Right atrium auricular region (tissue), 2 donors: ENCODE data around the gene MFAP1. TPM values are rescaled to one million over a fixed set of nuclear protein-coding genes. Genes with fewer than 3 reads are reported as not detected.
"Not testable (repeated sequence)": the region's sequence is repeated elsewhere in the genome, so short reads cannot be mapped to it uniquely, and the experiment has no call there.

Experiments used
- DNase-seq: peaks from one replicate; pipeline ENCODE4 v3.0.0-alpha.2; 2019; ENCODE audit warnings: low spot score
- H3K27ac ChIP-seq, 2 donors: fragments of 200-600 bp; sonication (generic); 1 replicate in 1 of 2; 2 replicates in 1 of 2; pipeline ENCODE4 v1.5.1; 2016 to 2019
- H3K27me3 ChIP-seq, 2 donors: fragments of 200-600 bp; sonication (generic); one replicate each; pipeline versions ENCODE4 v1.5.1 to v1.6.0; 2017 to 2019
- H3K36me3 ChIP-seq: fragments of 200-600 bp; sonication (generic); one replicate; pipeline ENCODE4 v1.5.1; 2016
- H3K4me1 ChIP-seq, 2 donors: fragments of 200-600 bp; sonication (generic); one replicate each; pipeline versions ENCODE4 v1.5.1 to v1.6.0; 2017 to 2019
- H3K4me3 ChIP-seq, 2 donors: fragments of 200-600 bp; sonication (generic); 1 replicate in 1 of 2; 2 replicates in 1 of 2; pipeline ENCODE4 v1.5.1; 2017 to 2019; ENCODE audit warnings: mild to moderate bottlenecking in 1 of 2, moderate library complexity in 1 of 2
- H3K9me3 ChIP-seq, 2 donors: fragments of 200-600 bp; sonication (generic); one replicate each; pipeline ENCODE4 v1.5.1; 2019
- total RNA-seq, 2 donors: library from RNA; depleted of rRNA; stranded (reverse); fragments of >200 nt; gene quantifications; one replicate each; pipeline ENCODE4 v1.1.0, GENCODE V29; 2016
- TF ChIP-seq, protein P1 (sequence below), 2 donors: fragments of 200-600 bp; sonication (generic); IDR thresholded peaks; one replicate each; pipeline ENCODE4 v1.5.1; 2019; ENCODE audit warnings: antibody characterized with exemption in 2 of 2

MFAP1 gene
- total RNA-seq, 2 donors from 2014 or later: 12.3 to 16.6 TPM

DNA sequence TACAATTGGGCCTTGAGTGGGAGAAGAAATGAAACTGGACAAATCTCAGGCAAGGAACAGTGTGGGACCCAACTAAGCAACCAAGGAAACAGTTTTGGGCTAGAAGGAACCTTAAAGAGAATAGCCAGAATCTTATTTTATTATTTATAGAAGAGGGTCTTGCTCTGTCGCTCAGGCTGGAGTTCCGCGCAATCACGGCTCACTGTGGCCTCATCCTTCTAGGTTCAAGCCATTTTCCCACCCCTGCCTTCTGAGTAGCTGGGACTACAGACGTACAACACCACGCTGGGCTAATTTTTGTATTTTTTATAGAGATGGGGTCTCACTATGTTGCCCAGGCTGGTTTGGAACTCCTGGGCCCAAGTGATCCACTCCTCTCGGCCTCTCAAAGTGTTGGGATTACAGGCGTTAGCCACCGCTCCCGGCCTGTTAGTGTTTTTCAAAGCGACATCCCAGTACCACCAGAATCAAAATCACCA is 1.6 kb upstream of the MFAP1 start:
- TF ChIP-seq, protein P1, sequence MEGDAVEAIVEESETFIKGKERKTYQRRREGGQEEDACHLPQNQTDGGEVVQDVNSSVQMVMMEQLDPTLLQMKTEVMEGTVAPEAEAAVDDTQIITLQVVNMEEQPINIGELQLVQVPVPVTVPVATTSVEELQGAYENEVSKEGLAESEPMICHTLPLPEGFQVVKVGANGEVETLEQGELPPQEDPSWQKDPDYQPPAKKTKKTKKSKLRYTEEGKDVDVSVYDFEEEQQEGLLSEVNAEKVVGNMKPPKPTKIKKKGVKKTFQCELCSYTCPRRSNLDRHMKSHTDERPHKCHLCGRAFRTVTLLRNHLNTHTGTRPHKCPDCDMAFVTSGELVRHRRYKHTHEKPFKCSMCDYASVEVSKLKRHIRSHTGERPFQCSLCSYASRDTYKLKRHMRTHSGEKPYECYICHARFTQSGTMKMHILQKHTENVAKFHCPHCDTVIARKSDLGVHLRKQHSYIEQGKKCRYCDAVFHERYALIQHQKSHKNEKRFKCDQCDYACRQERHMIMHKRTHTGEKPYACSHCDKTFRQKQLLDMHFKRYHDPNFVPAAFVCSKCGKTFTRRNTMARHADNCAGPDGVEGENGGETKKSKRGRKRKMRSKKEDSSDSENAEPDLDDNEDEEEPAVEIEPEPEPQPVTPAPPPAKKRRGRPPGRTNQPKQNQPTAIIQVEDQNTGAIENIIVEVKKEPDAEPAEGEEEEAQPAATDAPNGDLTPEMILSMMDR (IDR thresholded peaks at IDR 0.05): no peak
- peak overlapping the region in 1 of 2 donors; percentile 74 for H3K27ac ChIP-seq
- DNase-seq: no peak
- peak overlapping the region in 1 of 2 donors; percentile 61 for H3K4me3 ChIP-seq
- H3K4me1 ChIP-seq: peaks cover 0 to 44% of the 10 kb centered on the region in 2 donors
- H3K27me3 ChIP-seq: no peaks in the 10 kb centered on the region
- H3K9me3 ChIP-seq: no peaks in the 10 kb centered on the region
- H3K36me3 ChIP-seq: no peaks in the 10 kb centered on the region

DNA sequence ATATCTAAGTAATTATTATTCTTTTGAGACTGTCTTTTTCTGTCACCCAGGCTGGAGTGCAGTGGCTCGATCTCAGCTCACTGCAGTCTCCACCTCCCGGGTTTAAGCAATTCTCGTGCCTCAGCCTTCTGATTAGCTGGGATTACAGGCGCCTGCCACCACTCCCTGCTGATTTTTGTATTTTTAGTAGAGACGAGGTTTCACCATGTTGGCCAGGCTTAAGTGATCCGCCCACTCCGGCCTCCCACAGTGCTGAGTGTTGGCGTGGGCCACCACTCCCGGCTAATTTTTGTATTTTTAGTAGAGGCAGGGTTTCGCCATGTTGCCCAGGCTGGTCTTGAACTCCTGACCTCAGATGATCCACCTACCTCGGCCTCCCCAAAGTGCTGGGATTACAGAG is 815 bp upstream of the MFAP1 start:
- peaks cover 0 to 44% of the 10 kb centered on the region in 2 donors for H3K4me1 ChIP-seq
- not testable (repeated sequence) for H3K4me3 ChIP-seq, DNase-seq, H3K27ac ChIP-seq, H3K36me3 ChIP-seq, H3K9me3 ChIP-seq, H3K27me3 ChIP-seq

DNA sequence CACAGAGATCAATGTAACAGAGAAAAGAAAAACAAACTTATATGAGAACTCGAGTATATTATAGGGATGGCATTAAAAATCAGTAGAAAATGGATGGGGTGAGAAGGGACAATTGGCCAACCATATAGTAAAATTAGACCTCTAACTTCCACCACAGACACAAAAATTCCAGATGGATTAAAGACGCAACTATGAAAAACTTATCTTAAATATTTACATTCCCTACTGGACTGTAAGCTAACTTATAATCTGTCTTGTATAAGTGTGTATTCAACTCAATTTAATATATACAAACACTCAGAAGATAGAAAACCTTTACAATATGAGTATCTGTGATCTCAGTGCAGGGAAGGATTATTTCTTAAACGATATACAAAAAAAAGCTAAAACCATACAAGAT is 3.0 kb downstream of the MFAP1 start:
- Histone ChIP-seq H3K4me1 (peaks cover 0 to 31% of the 10 kb centered on the region in 2 donors), H3K27ac (no peak overlapping the region), H3K4me3 (no peak overlapping the region), H3K36me3 (peaks cover 21% of the 10 kb centered on the region), H3K9me3 (no peaks in the 10 kb centered on the region), H3K27me3 (no peaks in the 10 kb centered on the region)
- TF ChIP-seq, protein P1 (IDR thresholded peaks at IDR 0.05): no peak
- DNase-seq: no peak

DNA sequence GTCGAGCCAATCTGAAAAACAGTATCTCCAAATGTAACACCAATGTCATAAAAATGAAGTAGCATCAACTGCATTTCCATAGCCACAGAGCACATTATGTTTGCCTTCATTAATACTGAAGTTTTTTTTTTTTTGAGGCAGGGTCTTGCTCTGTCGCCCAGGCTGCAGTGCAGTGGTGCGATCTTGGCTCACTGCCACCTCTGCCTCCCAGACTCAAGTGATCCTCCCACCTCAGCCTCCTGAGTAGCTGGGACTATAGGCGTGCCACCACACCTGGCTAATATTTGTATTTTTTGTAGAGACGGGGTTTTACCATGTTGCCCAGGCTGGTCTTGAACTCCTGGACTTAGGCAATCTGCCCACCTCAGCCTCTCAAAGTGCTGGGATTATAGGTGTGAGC is 9.4 kb downstream of the MFAP1 start:
- H3K4me1 ChIP-seq, H3K27ac ChIP-seq, H3K27me3 ChIP-seq, H3K9me3 ChIP-seq, DNase-seq, H3K4me3 ChIP-seq: not testable (repeated sequence)
- peaks cover 80% of the 10 kb centered on the region for H3K36me3 ChIP-seq

DNA sequence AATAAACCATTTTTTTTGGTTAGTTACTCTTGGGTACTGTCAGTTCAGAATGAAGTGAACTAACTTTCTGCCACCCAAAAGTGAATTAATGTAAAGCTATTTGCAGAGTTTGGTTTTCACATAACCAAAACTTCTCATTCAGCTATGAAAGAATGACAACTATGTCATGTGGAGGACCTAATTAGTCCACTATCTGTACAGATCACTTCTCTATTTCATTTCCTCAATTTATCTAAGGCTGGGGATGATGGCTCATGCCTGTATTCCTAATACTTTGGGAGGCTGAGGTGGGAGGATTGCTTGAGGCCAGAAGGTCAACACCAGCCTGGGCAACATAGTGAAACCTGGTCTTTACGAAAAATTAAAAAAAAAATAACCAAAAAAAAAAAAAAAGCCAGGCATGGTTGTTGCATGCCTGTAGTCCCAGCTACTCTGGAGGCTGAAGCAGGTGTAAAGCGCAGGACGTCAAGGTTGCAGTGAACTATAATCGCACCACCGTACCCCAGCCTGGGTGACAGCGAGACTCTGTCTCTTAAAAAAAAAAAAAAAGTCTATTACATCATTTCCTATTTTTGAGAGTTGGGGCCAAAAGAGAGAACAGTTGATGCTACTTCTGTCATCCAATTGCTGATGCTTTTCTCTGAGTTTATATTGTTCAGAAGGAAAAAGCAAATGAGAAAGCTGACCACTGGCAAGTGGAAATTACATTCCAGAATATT is 15.4 kb downstream of the MFAP1 start:
- Histone ChIP-seq H3K27ac (no peak overlapping the region), H3K9me3 (no peaks in the 10 kb centered on the region), H3K4me1 (no peaks in the 10 kb centered on the region), H3K27me3 (no peaks in the 10 kb centered on the region), H3K36me3 (peaks cover 100% of the 10 kb centered on the region), H3K4me3 (no peak overlapping the region)
- DNase-seq: no peak
- TF ChIP-seq, protein P1 (IDR thresholded peaks at IDR 0.05): no peak

DNA sequence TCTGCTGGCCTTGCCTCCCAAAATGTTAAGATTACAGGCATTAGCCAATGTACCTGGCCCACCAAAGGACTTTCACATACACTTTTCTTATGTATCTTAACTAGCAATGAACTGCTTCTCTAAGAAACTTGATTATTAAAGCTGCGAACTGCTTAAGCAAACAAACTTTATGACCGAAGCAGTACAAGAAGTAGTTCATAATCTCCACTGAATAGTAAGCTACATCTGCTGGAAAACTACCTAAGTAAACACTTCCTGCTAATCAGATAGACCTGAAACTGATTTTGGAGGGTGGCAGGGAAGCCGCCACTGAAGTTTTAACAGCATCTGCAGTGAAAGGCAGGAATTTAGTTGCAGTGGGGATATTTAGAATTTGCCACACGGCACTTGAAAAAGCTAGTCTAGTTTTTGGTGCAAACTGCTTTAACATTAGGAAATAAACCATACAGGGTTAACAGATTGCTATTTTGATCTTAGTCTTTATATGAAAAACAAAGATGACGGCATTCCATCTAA is 16.0 kb downstream of the MFAP1 start:
- no peak overlapping the region for H3K4me3 ChIP-seq
- no peaks in the 10 kb centered on the region for H3K27me3 ChIP-seq
- H3K36me3 ChIP-seq: peaks cover 95% of the 10 kb centered on the region
- DNase-seq: no peak
- no peaks in the 10 kb centered on the region for H3K4me1 ChIP-seq
- no peaks in the 10 kb centered on the region for H3K9me3 ChIP-seq
- H3K27ac ChIP-seq: no peak overlapping the region
- TF ChIP-seq, protein P1 (IDR thresholded peaks at IDR 0.05): no peak

DNA sequence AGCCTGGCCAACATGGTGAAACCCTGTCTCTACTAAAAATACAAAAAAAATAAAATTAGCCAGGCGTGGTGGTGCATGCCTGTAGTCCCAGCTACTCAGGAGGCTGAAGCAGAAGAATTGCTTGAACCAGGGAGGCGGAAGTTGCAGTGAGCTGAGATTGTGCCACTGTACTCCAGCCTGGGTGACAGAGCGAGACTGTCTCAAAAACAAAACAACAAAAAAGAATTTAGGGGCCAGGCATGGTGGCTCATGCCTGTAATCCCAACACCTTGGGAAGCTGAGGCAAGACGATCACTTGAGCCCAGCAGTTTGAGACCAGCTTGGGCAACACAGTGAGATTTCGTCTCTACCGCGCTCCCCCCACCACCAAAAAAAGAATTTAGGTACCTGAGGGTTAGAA is 21.8 kb downstream of the MFAP1 start:
- peaks cover 0 to 24% of the 10 kb centered on the region in 2 donors for H3K4me1 ChIP-seq
- H3K4me3 ChIP-seq, H3K27ac ChIP-seq, H3K9me3 ChIP-seq, H3K27me3 ChIP-seq, DNase-seq: not testable (repeated sequence)
- H3K36me3 ChIP-seq: peaks cover 68% of the 10 kb centered on the region
